Measurements from ENCODE around the gene EMSY. TPM values are rescaled to one million over a fixed set of nuclear protein-coding genes. Genes with fewer than 3 reads are reported as not detected.
"Not testable (repeated sequence)": the region's sequence is repeated elsewhere in the genome, so short reads cannot be mapped to it uniquely, and the experiment has no call there.

EMSY gene
- polyA plus RNA-seq, 6 donors from 2014 or later, result 15.0 to 26.8 (median 22.2) TPM

GRCh38 chr11:76589477-76589876 lies 144.7 kb downstream of the EMSY start:
- Mint-ChIP-seq H3K36me3 (no peaks in the 10 kb centered on the region), H3K4me3 (peak overlapping the region in 2 of 8 donors; percentile 39 to 47), H3K27ac (peak overlapping the region in 5 of 6 donors; percentile 15 to 85 (median 63)), H3K27me3 (no peaks in the 10 kb centered on the region), H3K4me1 (peaks cover 17 to 29% (median 28%) of the 10 kb centered on the region in 3 donors), H3K9me3 (peaks cover 0 to 1% (median 0%) of the 10 kb centered on the region in 7 donors)
- DNase-seq (no peak), ATAC-seq (ENCODE audit: low read depth in 2 of 2) (no peak)

- Mint-ChIP-seq H3K27ac (peak overlapping the region in 3 of 6 donors; percentile 10 to 70 (median 58)), H3K4me3 (no peak overlapping the region), H3K36me3 (no peaks in the 10 kb centered on the region), H3K27me3 (no peaks in the 10 kb centered on the region), H3K9me3 (peaks cover 0 to 3% (median 0%) of the 10 kb centered on the region in 7 donors), H3K4me1 (peaks cover 17 to 32% (median 29%) of the 10 kb centered on the region in 3 donors)
- no peak for DNase-seq
- no peak for ATAC-seq (ENCODE audit: low read depth in 2 of 2)
Measured at GRCh38 chr11:76589964-76590950, 145.4 kb downstream of the EMSY start.

DNA sequence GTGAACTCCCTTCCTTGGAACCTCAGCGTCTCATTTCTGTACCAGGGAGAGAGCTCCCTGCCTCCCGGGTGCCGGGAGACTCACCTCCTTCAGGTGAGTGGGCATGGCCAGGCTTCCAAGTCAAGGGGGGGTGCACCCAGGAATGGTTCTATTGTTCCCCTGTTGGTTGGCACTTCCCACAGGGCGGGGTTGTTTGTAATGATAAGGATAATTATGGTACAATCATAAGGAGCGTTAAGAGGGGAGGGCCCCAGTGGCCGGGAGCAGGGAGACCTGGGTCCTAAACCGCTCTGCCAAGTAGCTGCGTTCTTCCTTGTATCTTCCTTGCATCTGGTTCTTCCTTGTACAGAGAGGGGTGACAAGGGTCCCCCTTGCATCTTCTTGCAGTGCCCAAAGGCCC lies 146.6 kb downstream of the EMSY start:
- Mint-ChIP-seq H3K27me3 (no peaks in the 10 kb centered on the region), H3K36me3 (no peaks in the 10 kb centered on the region)

GRCh38 chr11:76592025-76592914 lies 147.5 kb downstream of the EMSY start:
- Mint-ChIP-seq H3K36me3 (no peaks in the 10 kb centered on the region), H3K27ac (peak overlapping the region in 1 of 6 donors; percentile 66), H3K4me1 (peaks cover 17 to 32% (median 29%) of the 10 kb centered on the region in 3 donors), H3K9me3 (peaks cover 0 to 3% (median 0%) of the 10 kb centered on the region in 7 donors), H3K27me3 (peaks cover 0 to 8% (median 7%) of the 10 kb centered on the region in 3 donors), H3K4me3 (no peak overlapping the region)
- ATAC-seq (ENCODE audit: low read depth in 2 of 2) (no peak), DNase-seq (no peak)

More for the DNA sequence above, 146.6 kb downstream of the EMSY start:
- DNase-seq, result no peak
- ATAC-seq (ENCODE audit: low read depth in 2 of 2), result no peak
- Mint-ChIP-seq H3K9me3 (peaks cover 0 to 3% (median 0%) of the 10 kb centered on the region in 7 donors), H3K4me1 (peaks cover 17 to 32% (median 29%) of the 10 kb centered on the region in 3 donors), H3K4me3 (no peak overlapping the region), H3K27ac (no peak overlapping the region)

DNA sequence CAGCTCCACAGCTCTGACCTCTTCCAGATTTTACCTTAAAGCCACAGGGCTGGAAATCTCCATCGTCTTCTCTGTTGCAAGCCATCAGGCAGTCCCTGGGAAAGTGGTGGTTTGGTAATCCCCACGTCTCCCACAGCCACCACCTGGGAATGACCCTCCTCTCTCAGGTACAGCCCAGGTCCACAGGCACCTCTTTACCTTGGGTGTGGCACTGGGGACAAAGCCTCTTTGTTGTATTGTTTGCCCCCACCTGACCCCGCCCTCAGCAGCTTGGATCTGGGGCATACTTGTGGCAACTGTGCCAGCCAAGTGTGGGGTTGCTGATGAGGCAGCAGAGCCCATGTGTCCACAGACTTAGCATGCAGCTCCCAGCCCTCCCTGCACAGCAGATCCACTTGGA lies 148.1 kb downstream of the EMSY start:
- no peak for DNase-seq
- H3K4me3 Mint-ChIP-seq, result peak overlapping the region in 1 of 8 donors; percentile 31
- peak overlapping the region in 2 of 6 donors; percentile 20 to 25 for H3K27ac Mint-ChIP-seq
- H3K4me1 Mint-ChIP-seq, result peaks cover 19 to 35% (median 26%) of the 10 kb centered on the region in 3 donors
- no peaks in the 10 kb centered on the region for H3K36me3 Mint-ChIP-seq
- no peak for ATAC-seq (ENCODE audit: low read depth in 2 of 2)
- H3K9me3 Mint-ChIP-seq, result peaks cover 0 to 3% (median 0%) of the 10 kb centered on the region in 7 donors
- H3K27me3 Mint-ChIP-seq, result peaks cover 0 to 15% (median 13%) of the 10 kb centered on the region in 3 donors

- H3K9me3 Mint-ChIP-seq; ATAC-seq (ENCODE audit: low read depth in 2 of 2); DNase-seq; H3K4me3 Mint-ChIP-seq; H3K36me3 Mint-ChIP-seq; H3K27ac Mint-ChIP-seq: not testable (repeated sequence)
- peaks cover 14 to 37% (median 15%) of the 10 kb centered on the region in 3 donors for H3K4me1 Mint-ChIP-seq
- peaks cover 4 to 34% (median 23%) of the 10 kb centered on the region in 3 donors for H3K27me3 Mint-ChIP-seq
Measured at GRCh38 chr11:76595091-76595490, 150.3 kb downstream of the EMSY start.

DNA sequence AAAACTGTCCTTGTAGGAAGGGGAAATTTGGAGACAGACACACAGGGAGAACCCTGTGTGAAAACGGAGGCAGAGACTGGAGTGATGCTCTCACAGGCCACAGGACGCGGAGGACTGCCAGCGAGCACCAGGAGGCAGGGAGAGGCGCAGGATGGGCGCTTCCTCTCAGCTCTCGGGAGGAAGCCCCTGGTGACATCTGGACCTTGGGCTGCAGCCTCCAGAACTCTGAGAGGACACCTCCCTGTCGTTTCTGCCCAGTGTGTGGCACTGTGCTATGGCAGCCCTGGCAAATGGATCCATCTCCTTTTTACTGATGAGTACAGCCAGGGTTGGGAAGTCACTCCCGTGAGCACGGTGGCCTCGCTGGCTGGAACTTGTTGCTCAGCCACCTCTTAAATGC lies 151.8 kb downstream of the EMSY start:
- H3K27me3 Mint-ChIP-seq, result peaks cover 8 to 46% (median 29%) of the 10 kb centered on the region in 3 donors
- H3K4me1 Mint-ChIP-seq, result peaks cover 14 to 37% (median 15%) of the 10 kb centered on the region in 3 donors
- no peak for DNase-seq
- ATAC-seq (ENCODE audit: low read depth in 2 of 2), result no peak
- no peak overlapping the region for H3K4me3 Mint-ChIP-seq
- H3K9me3 Mint-ChIP-seq, result peaks cover 0 to 3% (median 0%) of the 10 kb centered on the region in 7 donors
- no peaks in the 10 kb centered on the region for H3K36me3 Mint-ChIP-seq
- peak overlapping the region in 2 of 6 donors; percentile 52 to 54 for H3K27ac Mint-ChIP-seq

- H3K27me3 Mint-ChIP-seq, result peaks cover 15 to 52% (median 34%) of the 10 kb centered on the region in 3 donors
- H3K4me3 Mint-ChIP-seq, result peak overlapping the region in 1 of 8 donors; percentile 52
- peaks cover 0 to 3% (median 0%) of the 10 kb centered on the region in 7 donors for H3K9me3 Mint-ChIP-seq
- peaks cover 14 to 37% (median 15%) of the 10 kb centered on the region in 3 donors for H3K4me1 Mint-ChIP-seq
- H3K27ac Mint-ChIP-seq, result peak overlapping the region in 1 of 6 donors; percentile 44
- peak; percentile 29 to 43 for ATAC-seq (ENCODE audit: low read depth in 2 of 2)
- no peaks in the 10 kb centered on the region for H3K36me3 Mint-ChIP-seq
- DNase-seq, result no peak
Measured at GRCh38 chr11:76597533-76598425, 153.0 kb downstream of the EMSY start.

- Mint-ChIP-seq H3K36me3 (no peaks in the 10 kb centered on the region), H3K4me1 (peaks cover 8 to 30% (median 11%) of the 10 kb centered on the region in 3 donors), H3K4me3 (no peak overlapping the region), H3K27me3 (peaks cover 22 to 59% (median 41%) of the 10 kb centered on the region in 3 donors), H3K9me3 (peaks cover 0 to 1% (median 0%) of the 10 kb centered on the region in 7 donors), H3K27ac (peak overlapping the region in 1 of 6 donors; percentile 42)
- DNase-seq (peak; percentile 54), ATAC-seq (ENCODE audit: low read depth in 2 of 2) (peak; percentile 89)
Measured at GRCh38 chr11:76598426-76598839, 153.6 kb downstream of the EMSY start.

GRCh38 chr11:76599041-76600013 lies 154.5 kb downstream of the EMSY start:
- Mint-ChIP-seq H3K4me1 (peaks cover 5 to 27% (median 8%) of the 10 kb centered on the region in 3 donors), H3K36me3 (no peaks in the 10 kb centered on the region), H3K4me3 (no peak overlapping the region), H3K27ac (peak overlapping the region in 3 of 6 donors; percentile 51 to 60 (median 58)), H3K27me3 (peaks cover 27 to 67% (median 50%) of the 10 kb centered on the region in 3 donors), H3K9me3 (peaks cover 0 to 1% (median 0%) of the 10 kb centered on the region in 7 donors)
- no peak for DNase-seq
- ATAC-seq (ENCODE audit: low read depth in 2 of 2), result no peak

DNA sequence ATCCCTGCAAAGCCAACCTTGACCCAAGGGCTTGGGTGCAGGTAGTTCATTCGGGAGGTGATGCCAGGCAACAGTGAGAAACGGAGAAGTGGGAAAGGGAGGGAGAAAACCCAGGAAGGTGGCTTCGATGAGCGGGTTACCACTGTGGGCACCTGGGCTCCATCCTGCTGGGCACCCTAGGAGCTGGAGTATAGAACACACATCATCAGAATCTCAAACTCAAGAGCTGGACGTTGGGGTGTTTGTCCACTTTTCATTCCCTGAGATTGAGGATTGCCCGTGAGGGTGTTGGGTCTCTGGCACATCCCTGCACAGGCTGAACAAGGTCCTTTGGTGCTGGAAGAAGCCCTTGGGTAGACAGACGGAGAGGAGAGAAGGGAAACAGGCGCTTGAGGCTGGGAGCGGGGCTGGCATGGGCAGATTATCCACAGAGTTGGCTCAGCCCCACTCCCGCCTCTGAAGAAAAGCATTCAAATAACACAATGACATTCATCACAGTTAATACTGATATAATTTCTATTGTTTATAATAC lies 155.4 kb downstream of the EMSY start:
- peaks cover 30 to 71% (median 55%) of the 10 kb centered on the region in 3 donors for H3K27me3 Mint-ChIP-seq
- H3K27ac Mint-ChIP-seq, result no peak overlapping the region
- H3K4me1 Mint-ChIP-seq, result peaks cover 5 to 29% (median 11%) of the 10 kb centered on the region in 3 donors
- DNase-seq (no peak), ATAC-seq (ENCODE audit: low read depth in 2 of 2) (no peak)
- no peaks in the 10 kb centered on the region for H3K36me3 Mint-ChIP-seq
- no peak overlapping the region for H3K4me3 Mint-ChIP-seq
- no peaks in the 10 kb centered on the region for H3K9me3 Mint-ChIP-seq

All from naive B cell (primary cell).